EH (cell line): Measurements from ENCODE around the gene PMAIP1.
A peak's percentile ranks its signal among the peaks of the same experiment; 100 is the strongest.

Experiments
- DNase-seq: peaks from one replicate; pipeline ENCODE4 v3.0.0-alpha.2; 2015; ENCODE audit warnings: low read depth

Gene PMAIP1

DNA sequence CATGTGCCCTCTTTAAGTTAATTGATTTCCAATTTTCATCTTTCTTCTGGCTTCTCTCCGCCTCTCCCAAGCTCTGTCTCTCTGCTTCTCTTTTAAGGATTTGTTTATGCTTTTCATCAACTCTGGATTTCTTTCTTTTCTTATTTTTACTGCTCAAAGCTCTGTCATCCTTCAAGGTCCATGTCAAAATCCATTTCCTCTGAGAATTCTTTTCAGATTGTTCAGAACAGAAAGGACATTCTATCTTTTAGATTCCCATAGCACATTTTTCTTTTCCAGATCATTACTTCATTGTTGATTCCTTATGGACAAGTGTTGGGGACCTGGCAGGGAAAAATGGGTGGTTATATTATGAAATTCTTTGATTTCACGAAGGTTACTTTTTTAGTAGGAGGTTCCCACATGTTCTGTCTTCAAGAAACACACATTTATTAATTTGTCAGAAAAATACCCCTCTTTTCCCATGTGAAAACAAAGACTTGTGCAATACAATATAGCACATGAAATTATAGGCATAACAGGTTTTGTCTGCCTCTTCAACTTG, 12.3 kb downstream of the PMAIP1 start:
- DNase-seq, result peak; percentile 55

DNA sequence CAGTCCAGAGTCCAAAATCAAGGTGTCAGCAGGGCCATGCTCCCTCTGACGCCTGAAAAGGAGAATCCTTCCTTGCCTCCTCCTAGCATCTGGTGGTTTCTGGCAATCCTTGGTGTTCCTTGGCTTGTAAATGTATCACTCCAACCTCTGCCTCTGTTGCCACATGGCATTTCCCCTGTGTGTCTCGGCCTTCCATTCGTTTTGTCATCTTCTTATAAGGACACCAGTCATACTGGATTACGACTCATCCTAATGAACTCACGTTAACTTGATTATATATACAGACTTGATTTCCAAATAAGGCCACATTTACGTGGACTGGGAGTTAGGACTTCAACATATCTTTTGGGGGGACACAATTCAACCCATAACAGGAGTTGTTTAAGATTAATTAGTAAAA, 15.8 kb downstream of the PMAIP1 start:
- peak; percentile 81 for DNase-seq

DNA sequence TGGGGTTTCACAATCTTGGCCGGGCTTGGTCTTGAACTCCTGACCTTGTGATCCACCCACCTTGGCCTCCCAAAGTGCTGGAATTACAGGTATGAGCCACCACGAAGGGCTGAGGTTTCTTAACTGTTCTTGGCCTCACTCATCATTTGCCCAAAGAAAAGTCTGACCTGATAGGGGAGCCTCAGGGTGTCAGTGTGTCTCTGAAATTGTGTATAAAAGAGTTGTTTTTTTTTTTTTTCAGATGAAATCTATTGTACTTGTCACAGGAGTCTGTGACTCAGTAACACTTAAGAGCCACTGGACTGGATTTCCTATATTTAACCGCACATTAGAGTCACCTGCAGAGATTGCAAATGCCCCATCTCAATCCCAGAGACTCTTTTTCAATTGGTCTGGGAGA, 16.9 kb downstream of the PMAIP1 start:
- DNase-seq, result no peak

DNA sequence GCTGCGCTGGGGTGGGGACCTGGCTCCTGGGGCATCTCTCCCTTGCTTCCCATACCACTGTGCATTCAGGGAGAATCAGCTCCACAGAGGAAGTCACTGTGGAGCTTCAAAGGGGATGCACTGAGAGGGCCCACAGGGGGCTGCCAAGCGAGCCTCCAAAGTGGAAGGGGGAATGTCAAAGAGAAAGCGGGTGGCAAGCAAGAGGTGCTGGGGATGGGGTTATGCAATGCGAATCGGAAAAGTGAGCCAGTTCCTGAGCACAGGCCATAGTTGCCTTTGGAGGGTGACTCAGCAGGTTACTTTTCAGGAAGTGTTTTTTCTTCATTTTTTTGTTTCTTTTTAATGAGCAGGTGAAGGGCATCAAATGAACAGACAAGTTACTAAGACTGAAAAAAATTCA, 17.6 kb downstream of the PMAIP1 start:
- peak; percentile 45 for DNase-seq

DNA sequence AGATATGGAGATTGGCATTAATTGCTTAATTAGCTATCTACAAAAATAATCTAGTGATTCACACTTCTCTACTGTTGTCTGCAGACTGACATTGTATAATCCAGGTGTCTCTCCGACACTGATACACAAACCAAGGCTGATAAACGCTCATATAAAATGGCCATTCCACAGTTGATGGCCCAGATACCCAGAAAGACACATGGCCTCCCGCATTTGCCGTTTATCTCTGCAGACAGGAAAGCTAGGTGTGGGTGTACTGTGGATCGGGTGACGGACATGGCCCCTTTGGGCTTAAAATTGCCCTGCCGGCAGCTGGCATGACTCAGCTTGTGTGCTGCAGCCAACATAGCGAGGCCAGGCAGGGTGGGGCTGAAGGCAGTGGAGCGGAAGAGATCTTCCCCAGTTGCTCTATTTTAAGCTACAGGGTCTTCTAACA, 18.5 kb downstream of the PMAIP1 start:
- DNase-seq, result peak; percentile 56

DNA sequence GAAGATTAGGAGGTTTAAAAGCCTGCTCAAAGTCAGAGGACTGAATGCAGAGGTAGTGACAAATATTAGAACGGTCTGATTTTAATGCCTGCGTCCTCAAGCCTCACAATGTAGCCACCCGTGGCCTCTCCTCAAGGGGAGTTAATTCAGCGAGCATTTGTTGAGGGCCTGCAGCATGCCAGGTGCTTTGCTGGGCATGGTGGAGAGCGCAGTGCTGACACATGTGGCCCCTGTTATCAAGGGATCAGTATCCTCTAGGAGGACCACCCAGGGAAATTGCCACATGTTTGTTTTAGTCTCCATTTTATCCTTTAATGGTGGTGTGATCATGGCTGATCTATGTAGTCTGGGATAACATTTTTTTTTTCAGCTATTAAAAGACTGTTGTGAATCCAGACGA, 19.2 kb downstream of the PMAIP1 start:
- DNase-seq, result no peak

DNA sequence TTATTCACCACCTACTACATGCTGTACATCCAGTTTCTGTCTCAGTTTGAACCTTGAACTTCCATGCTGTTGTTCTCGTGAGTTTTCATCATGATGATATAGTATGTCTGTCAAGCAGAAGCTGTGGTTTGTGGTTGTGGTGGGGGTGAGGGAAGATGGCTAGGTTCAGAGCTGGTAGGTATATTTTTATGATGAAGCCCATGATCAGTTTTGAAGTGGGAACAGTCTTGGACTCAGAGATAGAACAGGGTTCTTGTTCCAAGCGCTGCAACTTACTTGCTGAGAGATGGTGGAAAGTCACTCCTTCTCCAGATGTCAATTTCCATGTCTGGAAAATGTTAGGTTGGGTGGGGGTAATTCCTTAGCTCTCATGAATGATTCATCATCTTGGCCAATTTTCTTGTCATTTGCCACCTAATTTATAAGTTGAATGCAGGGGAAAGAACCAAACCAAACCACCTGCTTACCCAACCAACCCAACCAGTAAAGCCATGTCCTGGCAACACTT, 21.6 kb downstream of the PMAIP1 start:
- no peak for DNase-seq

DNA sequence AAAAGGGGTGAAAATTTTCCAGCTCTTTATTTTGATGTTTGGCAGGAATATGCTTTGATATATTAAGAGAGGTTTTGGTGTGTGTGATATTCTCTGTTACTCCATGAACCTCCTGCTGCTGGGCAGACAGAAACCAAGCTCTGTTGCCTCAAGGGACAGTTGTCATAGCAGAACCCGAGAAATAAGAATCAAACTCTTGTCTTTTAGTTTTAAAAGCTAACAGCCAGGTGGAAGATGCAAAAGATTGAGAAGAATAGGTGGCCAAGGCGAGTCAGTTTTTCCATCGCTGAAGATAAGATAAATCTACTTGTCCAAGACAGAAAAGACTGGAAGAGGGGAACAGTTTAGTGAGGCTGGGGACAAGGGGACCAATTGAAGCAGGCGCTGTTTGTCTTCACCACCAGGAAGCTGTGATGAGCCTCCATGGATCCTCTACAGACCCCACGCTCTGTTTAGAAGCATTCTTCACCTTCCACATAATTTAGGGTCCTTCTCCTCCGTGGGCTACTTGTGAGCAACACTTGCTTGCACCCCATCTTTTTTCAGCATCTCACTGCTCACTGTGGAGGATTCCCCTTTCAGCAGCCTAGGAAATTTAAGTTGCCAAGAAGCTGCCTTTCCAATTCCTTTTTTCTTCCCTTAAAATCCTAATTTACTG, 23.9 kb downstream of the PMAIP1 start:
- no peak for DNase-seq

DNA sequence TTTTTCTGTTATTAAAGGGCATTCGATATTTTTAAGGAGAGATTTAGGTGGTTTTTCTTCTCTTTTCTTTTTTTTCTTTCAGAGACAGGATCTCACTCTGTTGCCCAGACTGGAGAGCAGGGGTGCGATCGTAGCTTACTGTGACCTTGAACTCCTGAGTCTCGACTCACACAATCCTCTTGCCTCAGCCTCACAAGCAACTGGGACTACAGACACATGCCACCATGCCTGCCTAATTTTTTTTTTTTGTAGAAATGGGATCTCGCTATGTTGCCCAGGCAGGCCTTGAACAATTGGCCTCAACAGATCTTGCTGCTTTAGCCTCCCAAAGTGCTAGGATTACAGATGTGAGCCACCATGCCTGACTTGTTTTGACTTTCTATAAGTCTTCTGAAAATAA, 26.3 kb downstream of the PMAIP1 start:
- DNase-seq, result no peak

DNA sequence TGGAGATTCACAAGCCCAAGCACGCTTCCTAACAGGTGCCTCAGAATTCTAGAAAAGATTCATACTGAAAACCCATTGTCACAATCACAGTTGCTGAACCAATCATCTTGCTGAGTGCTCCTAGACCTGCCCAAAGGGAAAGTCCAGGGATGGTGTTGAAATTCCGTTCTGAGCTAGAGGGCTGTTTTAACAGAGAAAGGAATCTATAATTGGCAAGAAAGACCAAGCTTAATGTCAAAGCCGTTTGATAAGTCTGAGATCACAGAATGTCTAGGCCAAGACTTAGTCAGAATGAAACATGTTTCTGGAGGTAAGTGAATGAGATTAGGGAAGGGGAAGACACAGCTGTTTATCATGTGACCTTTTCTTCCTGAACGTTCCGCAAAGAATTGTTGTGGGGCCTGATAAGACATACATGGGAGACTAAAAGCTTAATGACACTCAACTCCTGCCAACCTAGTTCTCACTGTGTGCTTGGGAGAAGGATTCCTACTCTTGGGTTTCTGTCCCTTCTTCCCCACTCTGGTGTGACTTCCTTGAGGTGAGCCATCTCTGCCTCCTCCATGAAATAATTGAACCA, 27.5 kb downstream of the PMAIP1 start:
- DNase-seq, result no peak

DNA sequence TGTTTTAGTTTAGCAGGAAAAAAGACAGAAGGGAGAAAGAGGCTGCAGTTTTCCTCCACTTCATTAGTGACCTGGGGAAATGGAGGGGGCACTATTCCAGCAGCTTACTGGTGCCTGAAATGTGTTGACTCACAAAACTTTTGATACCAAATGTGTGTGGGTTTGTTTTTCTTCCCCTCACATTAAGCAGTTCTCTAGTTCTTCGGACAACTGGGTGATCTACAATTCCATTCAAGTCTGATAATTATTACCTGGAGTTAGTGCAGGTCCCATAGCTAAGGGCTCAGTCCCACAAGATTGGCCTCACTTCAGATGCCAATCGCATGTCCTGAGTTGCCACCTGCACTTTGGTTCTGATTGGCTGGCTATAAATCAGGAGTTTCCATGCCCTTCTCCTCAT, 28.4 kb downstream of the PMAIP1 start:
- DNase-seq, result no peak

DNA sequence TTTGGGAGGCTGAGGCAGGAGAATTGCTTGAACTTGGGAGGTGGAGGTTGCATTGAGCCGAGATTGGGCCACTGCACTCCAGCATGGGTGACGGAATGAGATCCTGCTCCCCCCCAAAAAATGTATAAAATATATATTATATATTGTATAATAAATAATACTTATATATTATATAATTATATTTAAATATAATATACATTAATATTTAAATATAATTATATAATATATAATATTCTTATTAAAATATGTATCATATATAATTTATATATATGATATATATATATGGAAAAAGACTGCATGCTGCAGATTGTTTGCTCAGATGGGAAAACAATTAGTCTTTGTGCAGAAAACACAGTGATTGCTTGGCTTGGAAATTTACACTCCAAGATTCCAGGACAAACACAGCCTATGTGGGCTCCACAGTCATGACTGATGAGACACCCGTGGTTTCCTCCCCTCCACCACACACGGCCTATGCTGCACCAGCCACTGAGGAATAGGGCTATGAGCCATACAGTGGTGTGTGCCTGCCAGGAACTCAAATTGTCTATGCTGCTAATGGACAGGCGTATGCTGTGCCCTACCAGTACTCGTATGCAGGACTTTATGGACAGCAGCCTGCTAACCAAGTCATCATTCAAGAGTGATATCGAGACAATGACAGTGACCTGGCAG, 30.0 kb downstream of the PMAIP1 start:
- DNase-seq, result peak; percentile 47

DNA sequence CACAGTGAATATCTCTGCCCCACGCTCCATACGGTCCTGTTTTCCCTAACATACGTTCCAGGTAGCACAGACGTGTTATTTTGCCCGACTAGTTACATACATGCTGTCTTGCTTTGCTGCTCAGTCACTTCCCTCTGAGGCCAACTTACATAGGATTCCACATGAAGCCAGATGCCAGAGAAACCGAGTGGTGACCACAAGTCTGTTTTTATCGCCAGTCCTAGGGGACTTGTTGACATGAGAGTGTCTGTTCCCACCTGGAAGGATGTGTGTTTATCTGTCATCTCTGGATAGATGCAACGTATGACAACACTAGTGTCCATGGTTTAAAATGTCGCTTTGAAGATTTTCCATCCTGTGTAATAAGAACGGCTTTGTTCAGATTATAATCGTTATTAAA, 32.6 kb downstream of the PMAIP1 start:
- no peak for DNase-seq

DNA sequence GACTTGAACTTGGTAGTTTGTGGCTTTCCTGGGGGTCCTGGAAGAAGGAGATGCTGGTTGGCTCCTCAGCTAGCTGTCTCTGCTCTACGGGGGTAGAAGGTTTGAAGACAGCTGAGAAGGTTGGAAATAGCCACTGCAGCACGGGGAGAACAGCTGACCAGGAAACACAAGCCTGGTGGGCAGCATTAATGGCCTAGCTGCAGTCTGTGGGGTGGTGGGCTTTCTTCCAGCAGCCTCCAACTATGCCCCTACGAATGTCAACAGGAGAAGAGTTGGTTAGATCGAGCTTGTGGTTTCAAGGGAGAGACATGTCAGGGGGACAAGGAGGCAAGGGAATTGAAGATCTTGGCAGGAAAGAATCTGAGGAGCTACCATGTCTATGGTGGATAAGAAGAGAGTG, 38.9 kb downstream of the PMAIP1 start:
- DNase-seq, result no peak

DNA sequence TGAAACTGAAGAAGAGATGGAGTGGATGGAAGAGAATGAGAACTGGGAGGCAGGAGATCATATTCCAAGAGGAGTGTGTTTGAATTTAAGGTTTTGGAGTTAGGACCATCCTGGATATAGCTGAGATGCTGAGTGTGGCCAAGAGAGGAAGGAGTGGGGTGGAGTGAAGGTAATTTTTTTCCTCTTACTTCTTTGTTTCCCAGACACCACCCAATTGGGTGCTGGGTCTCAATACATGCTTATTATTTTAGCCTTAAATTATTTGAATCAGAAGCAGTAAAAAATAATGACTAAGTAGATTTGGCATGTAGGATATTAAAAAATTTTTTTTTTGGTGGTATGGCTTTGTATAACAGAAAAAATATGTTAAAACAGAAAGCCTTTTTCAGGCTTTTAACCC, 39.3 kb downstream of the PMAIP1 start:
- DNase-seq, result no peak

DNA sequence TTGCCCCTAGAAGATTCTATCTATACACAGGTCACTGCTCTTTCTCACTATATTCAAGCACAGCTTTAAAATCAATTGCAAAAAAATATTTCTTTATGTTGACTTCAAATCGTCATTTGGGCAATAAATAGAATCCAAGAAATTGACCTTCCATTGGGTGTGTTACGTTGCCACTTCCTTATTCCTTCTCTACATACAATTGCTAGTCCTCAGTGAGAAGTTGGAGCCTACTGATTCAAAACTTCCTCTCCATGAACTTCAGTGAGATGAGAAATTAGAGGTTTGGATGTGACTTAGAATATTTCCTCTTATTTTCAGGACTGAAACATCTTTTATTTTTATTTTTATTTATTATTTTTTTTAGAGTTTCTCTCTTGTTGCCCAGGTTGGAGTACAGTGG, 40.3 kb downstream of the PMAIP1 start:
- no peak for DNase-seq

DNA sequence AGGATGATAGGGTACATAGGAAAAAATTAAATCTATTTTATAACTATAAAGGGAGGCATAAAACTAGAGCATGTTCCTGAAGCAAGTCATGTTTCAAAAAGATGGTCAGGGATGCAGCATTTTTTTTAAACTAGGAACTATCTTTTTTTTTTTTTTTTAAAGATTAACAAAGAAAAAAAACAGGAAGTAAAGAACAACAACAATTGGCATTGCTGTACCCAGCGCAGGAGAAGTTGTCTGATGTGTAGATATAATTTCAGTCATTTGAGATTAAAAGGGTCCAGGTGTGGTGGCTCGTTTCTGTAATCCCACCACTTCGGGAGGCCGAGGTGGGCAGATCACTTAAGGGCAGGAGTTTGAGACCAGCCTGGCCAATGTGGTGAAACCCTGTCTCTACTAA, 41.5 kb downstream of the PMAIP1 start:
- no peak for DNase-seq

DNA sequence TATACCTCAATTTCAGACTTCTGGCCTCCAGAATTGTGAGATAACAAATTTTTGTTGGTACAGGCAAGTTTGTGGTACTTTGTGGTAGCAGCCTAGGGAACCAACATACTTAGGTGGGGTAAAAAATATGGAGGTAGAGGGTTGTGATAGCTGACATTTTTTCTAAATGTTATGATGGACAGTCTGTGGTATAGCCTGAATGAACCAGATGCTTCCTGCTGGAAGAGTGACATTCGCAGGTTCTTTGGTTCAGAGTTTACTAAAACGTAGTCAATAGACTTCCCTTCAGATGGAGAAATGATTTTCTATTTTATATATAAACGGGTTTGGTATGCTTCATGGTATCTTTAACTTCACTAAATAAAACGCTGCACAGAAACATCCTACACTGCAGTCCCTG, 42.8 kb downstream of the PMAIP1 start:
- DNase-seq, result no peak

DNA sequence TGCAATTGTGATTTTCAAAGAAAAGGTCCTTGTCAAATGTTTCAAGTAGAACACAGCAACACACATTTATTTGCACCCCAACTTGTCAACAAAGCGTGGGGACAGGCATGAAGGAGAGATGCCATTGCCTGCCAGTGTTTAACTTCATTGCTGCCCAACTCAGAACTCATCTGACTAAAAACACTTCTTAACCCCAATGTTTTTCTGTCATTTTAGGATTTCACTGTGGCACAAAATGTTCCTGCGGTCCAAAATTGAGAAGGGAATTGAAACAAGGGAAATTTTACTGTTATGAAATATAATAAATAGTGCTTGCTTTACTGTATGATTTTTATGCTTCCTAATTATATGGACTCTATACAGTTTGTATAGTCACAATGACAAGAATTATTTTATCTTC, 45.7 kb downstream of the PMAIP1 start:
- no peak for DNase-seq

DNA sequence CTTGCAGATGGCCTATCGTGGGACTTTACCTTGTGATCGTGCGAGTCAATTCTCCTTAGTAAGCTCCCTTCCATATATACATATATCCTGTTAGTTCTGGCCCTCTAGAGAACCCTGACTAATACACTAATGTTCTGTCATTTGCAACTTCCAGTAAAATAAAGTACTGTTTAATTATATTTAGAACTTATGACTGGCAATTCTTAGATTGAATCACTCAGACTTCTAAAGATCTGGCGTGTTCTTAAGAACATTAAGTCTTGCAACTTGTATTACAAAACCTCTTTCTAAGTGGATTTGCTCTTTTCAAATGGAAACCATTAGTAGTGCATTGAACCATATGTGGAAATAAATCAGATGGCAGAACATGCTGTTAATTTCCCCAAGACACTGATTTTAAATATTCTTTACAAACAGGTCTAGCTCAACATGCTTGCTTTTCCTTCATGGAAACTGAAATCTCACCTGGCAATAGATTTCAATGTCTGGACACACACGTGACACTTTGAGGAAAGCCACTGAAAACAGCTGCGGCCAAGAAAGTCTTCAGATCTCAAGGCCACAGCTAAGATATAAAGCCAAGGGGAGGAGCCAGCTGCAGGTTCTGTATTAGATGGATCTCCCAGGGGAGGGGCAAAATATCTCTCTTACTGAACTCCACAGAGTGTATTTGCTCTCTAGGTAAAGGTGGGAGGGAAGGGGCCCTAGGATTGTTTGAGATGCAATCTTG, 50.6 kb downstream of the PMAIP1 start:
- no peak for DNase-seq

DNA sequence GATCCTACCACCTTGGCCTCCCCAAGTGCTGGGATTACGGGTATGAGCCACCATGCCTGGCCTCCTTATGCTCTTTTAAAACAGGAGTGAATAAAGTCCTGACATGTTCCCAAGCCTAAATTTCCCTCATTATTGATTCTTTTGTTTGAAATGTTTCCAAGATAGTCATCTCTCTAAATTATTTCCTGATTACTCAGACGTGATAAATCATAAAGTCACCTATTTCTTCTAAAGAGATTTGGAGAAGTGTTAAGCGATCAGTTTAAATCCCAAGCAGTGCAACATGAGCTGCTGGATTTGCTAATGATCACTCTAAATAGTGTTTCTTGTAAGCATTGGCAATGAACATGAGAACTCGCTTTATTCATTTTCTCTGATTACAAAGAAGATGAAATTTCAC, 51.8 kb downstream of the PMAIP1 start:
- no peak for DNase-seq

DNA sequence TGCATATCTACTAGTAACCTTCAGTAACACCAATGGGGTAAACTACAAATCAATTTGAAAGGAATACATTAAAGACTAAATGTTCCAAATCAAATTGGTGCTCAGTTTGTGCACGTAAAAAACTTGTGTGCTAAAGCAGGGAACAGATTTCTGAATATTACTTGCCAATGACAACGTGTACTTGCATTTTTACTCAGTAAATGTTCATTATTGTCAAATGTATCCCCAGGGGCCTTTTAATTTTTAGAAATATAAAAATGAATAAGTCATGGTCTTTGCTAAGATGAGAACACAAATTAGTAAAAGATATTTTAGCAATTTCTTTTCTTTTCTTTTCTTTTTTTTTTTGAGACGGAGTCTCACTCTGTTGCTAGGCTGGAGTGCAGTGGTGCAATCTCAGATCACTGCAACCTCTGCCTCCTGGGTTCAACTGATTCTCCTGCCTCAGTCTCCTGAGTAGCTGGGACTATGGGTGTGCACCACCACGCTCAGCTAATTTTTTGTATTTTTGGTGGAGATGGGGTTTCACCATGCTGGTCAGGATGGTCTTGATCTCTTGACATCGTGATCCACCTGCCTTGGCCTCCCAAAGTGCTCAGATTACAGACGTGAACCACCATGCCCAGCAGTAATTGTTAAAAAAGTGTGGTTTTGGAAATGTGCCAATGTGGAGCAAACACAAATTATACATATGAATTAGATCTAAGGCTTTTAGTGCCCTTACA, 52.6 kb downstream of the PMAIP1 start:
- DNase-seq, result no peak
